Glomerular endothelial cell (primary cell): Measurements from ENCODE around the gene MAP6D1. TPM values are rescaled to one million over a fixed set of nuclear protein-coding genes. Genes with fewer than 3 reads are reported as not detected.

Experiments
- DNase-seq: peaks from one replicate; pipeline ENCODE4 v3.0.0-alpha.2; 2011; ENCODE audit warnings: low read depth, low spot score; ENCODE audit errors: extremely low read depth
- total RNA-seq: library from RNA; depleted of rRNA; stranded (reverse); fragments of >200 nt; gene quantifications from 2 replicates; pipeline ENCODE4 v1.2.3, GENCODE V29; 2015

MAP6D1 gene
- total RNA-seq, 1 donor from 2014 or later: 10.0 TPM

DNA sequence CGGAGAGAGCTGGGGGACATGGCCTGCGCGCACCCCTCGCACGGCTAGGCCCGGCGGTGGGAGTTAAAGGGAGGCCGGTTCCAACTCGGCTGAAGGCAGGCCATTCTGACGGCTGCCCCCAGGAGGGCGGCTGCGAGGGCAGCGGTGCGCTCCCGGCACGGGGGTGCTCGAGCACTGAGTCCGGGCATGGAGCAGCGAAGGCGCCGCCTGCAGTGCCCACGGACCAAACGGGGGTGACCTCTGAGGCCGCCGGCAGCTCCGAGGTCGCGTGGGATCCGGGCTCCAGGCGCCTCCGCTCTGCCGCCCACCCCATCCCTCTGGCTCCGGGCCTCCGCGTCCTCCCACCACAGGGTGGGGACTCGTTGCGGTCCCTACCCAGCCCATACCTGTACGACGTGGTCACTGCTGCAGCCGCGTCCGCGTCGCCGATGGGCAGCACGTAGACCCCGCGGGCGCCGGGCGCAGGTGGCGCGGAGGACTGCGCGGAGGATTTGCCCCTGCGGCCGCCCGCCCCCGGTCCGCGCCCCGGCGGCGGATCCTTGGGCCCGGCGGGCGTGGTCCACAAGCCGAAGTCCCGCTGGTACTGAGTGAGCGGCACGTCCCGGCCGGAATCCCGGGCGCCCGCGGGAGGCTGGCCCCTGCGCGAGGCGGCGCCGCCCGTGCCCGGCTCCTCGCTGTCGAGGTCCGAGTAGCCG, 469 bp downstream of the MAP6D1 start:
- no peak for DNase-seq

DNA sequence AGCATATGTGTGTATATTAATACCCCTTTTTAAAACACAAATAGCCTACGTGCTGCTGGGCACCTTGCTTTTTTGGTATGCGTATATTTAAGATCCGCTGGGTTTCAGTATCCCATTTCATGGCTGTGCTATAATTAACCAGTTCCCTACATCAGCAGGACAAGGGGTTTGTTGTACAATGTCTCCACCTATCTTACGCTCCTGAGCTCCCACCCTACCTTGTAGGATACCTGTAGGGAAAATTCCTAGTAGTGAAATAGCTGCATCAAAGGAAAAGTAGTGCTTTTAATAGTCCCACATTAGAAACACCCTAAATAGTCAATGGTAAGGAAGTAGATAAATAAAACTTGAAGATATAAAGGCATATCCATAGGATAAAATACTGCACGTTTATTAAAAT, 1.4 kb downstream of the MAP6D1 start:
- no peak for DNase-seq

DNA sequence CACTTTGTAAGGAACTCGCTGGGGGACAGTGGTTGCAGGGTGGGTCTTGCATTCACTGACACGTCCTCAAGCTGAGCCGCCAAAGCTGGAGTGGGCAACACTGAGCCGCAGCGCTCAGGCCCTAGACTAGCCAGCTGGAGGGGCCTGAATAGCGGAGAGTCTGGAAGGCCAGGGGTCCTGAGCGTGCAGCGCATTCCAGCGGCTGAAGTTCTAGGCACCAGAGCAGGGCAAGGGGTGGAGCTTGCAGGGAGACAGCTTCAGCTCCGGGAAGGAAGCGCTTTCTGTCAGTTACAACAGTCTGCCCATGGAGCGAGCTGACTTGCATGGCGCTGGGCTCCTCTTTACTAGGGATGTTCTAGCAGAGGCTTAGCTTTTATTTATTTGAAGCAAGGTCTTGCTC, 2.7 kb downstream of the MAP6D1 start:
- DNase-seq: no peak

DNA sequence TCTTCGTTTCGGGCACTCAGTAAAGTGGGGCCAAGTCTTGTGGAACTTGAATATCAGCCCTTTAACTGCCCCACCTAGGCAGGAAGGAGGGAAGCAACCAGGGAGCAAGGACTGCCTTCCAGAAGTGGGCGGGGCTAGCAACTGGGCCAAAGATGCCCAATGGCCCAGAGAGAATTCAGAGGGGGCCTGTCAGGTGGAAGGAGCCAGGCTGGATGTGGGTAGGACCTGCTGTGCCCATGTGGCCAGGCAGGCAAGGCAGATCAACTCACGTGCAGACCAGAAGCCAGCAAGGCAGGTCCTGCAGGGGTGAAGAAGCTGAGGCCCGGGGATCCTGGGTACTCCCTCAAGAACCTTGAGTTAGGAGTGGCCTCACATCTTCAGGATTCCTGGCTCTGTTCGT, 5.5 kb downstream of the MAP6D1 start:
- DNase-seq: no peak

DNA sequence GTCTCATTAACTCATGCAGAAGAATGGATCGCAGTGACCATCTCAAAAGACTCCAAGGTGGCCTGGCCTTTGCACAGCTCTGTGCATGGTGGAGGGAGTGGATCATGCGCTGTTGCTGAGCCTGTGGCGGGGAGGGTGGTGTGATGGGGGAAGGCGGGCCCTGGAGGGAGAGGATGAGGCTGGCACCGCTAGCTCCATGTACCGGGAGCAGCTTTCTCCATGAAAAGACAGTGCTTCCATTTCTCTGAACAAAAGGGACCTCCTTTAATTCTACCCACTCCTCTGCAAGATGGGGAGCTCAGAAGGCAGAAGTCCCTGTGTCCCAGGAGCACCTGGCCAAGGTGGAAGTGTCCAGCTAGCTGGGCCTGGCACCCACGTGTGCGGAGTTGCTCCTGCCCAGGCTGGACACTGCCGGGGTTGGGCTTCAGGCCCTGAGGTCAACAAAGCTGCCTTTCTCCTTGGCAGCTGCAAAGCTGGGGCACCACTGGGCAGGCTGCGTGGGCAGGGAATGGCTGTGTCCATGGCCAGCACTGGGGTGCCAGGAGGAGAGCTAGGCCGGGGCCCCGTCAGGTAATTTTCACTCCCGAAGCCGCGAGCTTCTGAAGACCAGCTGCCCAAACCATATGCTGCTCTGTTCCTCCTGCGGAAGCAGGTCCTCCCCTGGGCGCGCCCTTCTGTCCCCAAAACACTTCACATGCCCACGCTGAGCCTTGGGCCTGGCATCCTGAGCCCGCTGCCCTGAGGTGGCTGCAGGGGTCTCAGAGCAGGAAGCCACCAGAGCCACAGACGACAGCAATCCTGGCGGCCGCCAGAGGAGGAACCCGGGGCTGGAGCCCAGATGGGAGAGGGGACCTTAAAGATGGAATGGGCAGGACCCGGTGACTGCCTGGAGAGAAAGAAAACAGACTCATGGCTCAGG, 6.4 kb downstream of the MAP6D1 start:
- no peak for DNase-seq

DNA sequence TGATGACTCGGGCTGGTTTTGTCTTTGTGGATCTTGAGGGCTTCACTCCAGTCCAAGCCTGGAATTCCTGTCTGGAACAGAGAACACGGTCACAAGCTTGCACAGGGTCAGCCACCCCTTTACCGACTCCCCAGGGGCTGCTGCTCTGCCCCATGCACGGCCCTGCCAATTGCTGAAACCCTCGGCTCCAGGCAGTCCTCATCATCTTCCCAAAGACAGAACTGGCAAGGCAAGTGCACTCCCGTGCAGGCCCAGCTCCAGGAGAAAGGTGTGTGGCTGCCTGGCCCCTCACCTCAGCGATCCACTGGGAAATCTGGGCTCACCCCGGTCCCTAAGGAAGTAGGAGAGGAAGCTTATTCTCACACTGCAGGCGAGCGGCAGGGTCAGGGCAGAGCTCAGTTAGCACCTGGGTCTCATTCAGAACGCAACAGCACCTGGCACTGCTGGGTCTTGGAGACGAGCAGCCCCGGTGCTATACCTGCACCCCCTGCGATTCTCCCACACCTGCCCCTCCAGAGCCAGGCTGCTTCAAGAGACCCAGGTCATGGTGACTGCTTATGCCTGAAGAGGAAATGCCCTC, 7.2 kb downstream of the MAP6D1 start:
- no peak for DNase-seq

DNA sequence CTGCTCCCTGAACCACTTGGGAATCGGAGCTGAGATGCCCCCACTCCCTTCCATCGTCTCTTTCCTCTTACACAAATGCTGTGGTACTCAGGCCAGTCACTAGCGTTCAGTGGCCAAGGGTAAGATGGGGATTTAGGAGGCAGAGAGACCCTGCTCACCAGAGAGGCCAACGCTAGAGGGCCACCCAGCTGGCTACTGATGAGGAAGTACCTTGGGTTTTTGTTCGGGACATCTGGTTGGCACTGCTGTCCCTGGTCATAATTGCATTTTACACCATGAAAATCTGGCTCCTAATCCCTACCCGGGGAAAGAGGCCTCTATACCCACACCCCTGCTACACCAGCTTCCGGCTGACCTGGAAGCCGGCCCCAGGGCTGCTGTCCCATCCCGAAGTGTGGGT, 7.7 kb downstream of the MAP6D1 start:
- DNase-seq: no peak

DNA sequence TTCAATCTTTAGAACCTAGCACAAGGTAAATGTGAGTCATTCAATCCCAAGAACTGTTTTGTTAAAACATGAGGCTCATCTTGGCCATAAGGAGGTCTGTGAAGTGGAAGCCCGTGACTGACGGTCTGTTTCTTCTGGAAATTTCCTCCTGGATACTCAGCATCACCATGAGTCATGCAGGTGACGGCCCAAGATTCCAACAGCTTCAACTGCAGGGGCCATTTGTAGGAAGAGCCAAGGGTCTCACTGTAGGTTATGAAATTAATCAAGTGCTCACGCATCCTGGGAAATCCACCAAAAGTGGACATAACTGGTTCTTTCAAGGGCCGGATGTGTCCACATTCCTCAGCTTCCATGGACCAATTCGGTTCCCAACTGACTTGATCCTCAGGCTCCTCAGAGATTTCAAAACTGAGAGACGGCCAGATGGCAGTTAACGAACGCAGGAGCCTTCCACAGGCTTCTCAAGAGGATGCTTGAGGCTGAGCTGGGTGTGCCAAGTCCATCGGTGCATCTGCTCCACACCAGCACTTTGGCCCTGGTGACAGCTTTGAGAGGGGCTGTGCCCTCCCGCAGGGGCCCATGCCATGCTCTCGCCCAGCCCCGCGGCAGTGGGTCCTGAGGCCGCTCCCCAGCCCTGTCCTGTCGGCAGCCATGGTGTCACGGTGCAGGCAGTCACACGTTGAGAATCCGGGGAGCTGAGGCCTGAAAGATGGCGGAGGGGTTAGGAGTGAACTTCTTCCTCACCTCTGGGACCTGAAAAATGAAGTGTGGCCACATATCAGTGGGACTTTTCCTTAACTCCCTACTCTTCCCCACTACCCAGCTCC, 8.5 kb downstream of the MAP6D1 start:
- DNase-seq: no peak

DNA sequence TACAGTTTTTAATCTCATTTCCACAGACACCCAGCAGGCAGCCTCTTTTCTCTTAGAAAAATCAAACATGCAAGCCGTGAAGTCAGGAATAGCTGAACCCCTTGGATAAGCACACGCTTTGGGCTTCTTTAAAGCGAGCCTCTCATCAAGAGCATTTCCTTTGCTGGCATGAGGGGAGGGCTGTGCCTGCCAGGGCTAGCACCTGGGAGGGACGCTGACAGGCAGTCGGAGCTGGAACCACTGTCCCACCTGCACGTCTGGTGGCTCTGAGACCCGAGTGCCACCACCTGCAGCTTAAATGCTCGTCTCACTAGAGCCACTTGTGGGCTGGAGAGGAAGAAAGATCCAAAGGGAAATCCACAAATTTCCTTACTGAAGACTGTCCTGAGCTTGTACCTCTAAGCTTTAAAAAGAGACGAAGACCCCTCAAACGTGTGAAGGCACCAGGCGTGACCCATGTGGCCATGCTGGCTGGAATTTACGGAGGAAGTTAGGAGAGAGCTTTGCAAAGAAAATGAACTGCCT, 9.4 kb downstream of the MAP6D1 start:
- no peak for DNase-seq

DNA sequence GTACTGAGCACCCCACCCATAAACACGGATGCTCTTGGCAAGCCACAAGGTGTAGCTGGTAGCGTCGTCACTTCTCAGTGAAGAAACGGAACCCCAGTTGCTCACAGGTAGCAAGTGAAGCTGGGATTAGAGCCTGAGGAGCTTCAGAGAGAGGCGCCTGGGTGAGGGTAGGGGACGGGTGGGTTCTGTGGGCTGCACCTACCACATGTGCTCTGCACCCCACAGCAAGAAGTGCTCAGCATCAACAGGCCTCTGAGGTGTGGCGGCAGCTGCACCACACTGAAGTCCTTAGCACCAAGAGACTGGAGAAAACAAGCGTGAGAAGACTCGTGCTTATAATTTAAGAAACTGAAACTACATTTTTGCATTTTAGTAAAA, 9.8 kb downstream of the MAP6D1 start:
- DNase-seq: no peak

DNA sequence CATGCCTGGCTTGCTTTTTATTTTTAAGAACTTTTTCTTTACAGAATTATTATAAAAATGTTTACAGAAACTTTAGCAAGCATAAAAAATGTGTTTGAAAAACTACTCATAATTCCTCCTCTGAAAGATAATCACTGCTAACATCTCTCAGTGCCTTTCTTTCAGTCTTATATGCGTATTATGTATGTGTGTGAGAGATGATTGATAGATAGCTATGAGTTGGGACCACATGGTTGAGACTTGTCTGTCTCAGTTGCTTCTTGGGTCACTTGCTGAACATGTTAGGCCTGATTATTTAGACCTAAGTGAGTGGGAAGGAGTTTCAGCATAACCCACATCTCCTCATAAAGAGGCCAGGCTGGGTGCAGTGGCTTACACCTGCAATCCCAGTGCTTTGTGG, 11.1 kb downstream of the MAP6D1 start:
- no peak for DNase-seq

DNA sequence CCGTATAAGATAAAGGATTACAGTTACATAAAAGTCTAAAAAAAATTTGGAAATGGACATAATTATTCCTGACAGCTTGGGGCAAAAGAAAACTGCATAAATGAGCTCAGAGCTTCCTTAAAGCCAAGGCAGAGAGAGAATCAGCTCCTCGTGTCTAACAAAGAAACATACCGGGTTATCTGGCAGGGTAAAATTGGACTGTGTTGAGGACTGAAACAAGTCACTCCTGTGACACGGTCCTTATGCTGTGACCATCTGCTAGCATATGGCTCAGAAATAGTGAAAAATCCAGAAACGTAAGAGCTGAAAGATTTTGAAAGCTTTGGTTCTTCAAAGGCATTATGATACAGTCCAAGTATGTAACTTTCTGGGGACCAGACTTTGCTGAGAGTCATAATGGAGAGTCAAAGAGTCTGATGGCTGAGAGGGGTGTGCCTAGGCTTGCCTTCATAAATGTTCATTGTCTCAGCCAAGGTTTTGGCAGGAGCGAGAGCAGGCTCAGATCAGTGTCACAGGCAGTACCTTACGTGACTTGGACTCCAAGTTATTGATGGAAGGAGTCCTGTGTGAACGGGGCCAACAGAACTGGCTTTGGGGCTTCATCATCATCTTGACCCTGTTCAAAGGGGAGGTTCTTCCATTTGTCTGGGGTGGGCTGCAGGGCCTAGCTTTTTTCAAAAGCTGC, 12.5 kb downstream of the MAP6D1 start:
- no peak for DNase-seq

DNA sequence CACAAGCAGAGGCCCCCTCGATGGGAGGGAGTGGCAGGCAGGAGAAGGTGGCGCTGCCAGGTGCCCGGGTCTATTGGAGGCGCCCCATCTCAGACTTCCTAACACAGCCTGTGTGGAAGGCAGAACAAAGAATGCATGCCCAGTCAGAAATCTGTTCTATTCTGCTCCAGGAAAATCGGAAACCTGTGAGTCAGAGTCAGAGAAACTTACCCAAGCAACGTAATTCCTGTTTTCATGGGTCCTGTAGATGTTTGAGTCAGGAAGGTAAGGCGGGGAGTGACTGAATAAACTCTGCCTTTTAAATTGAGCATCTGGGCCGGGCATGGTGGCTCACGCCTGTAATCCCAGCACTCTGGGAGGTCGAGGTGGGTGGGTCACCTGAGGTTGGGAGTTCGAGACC, 13.7 kb downstream of the MAP6D1 start:
- DNase-seq: no peak

DNA sequence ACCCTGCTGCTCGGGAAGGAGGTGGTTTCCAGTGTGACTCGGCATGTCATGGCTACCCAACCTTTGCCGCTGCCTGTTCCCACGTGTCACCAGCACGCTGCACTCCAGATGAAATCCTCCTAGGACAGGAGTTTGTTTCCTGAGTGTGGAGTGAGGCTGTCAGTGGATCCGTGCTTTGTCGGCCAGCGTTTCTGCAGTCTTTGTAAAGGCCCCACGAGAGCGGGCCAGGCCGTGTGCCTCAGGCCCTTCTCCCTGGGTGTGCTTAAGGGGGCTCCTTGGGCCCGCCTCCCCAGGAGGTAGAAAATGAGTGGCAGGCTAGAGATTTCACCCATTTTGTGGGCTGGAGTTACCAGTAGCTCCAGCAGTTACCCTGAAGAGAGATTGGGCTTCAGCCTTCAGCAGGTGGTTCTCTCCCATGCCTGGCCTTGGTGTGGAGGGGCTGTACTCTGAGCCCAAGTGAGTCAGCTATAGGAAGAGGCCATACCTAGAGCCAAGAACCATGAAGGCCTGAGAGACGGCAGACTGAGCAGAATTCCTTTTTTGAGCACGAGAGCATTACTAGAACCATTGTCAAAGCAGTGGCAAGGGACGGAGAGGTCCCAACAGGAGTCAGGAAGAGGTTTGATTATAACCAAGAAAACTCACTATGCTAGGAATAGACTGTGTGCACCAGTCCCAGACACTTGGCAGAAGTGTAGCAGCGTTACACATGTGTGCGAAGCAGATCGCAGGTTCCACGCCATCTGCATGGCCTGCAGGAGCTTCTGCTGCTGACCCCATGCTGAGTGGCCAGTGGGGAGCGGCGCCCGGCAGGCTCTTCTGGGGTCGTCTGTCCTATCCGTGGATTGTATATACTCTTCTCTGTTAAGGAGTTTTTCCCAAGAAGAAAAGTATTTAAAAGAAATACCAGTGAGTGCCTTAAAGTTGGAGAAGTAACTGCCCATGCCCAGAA, 14.5 kb downstream of the MAP6D1 start:
- DNase-seq: no peak

DNA sequence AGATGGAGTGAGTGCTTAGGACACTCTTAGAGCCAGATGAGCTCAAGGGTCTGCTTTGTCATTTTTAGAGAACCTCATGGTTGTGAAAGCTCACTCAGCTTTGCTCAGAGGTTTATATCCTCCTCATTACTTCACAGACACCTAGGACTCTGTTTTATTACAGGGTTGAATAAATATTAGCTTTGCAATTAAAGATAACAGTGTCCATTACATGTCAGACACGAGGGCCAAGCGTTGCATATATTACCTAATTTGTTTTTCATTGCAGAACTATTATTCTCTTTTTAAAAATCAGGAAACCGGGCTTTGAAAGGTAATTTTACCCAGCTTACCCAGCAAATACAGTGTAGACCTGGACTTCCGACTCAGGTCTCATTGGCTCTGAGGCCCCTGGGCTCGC, 16.1 kb downstream of the MAP6D1 start:
- DNase-seq: no peak

DNA sequence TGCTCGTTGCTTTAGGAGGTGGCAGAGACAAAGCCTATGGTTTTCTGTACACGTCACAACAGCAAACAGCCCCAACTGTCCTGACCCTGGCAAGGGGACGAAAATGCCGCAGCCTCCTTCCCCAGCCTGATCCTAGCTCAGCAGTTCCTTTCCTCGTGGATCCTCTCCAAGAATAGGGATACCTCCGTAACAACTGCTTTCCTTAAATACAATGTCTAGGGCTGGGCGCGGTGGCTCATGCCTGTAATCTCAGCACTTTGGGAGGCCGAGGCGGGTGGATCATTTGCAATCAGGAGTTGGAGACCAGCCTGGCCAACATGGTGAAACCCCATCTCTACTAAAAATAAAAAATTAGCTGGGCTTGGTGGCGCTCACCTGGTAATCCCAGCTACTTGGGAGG, 17.0 kb downstream of the MAP6D1 start:
- no peak for DNase-seq

DNA sequence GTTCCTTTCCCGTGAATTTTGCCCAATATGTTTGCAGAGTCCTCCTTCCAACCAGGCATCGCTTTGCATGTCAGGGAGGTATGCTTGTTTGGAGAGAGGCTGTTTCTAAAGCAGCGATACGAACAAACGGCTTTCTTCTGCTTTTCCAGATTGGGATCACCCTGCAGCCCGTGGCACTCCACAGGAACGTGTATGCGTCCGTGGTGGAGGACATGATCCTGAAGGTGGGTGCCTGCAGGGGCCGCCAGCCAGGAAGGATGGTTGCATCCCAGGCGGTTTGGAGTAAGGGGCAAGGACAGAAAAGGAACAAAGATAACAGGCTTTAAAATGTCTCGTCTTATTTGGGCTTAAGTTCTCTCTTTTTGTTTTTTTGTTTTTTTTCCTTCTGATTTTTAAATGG, 17.5 kb downstream of the MAP6D1 start:
- DNase-seq: no peak

DNA sequence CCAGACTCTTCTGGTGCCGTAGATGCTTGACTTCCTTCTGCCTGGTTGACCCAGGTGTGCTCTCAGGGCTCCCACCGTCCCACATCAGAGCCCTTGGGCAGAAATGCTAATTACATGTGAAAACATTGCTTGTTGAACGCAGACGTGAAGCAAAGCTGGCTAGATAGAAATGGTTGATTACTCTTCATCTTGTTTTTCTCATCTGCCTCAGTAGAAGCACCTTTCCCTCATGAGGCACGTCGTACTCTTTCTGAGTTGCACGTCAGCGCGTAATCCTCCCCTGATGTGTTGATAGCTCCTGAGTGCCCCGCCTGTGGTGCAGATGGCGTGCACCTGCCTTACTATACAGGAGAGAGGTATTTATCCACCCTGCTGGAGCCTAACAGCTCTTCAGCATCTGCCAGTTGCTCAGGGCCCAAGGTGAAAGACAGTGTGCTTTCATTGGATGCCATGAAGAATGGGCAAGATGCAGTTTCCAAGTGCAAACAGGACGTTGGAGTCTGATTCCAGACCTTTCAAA, 18.1 kb downstream of the MAP6D1 start:
- DNase-seq: no peak

DNA sequence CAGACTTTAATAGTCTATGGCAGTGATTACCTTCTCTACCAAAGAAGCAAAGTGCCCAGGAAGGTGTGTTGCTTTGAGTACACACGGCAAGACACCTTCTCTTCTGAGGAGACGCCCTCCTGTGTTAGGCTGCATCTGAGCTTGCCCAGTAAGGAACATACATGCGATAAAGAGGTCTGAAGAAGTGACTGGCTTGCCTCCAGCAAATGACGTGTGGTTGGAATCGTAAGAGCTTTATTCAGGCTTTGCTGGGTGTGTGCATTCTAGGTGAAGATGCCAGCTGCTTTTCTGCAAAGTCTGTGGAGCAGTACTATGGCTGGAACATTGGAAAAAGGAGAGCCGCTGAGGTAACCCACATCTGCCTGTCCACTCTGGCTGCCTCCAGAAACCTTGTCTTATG, 22.4 kb downstream of the MAP6D1 start:
- DNase-seq: no peak
